SHP77 (cell line): ENCODE results near the gene LCN6.
"Not testable (repeated sequence)": the region's sequence is repeated elsewhere in the genome, so short reads cannot be mapped to it uniquely, and the experiment has no call there.

Experiments
- DNase-seq, 2 experiments: peaks; one replicate each; lab custom pipeline; 2025; lab: John Stamatoyannopoulos, UW

Gene LCN6

DNA sequence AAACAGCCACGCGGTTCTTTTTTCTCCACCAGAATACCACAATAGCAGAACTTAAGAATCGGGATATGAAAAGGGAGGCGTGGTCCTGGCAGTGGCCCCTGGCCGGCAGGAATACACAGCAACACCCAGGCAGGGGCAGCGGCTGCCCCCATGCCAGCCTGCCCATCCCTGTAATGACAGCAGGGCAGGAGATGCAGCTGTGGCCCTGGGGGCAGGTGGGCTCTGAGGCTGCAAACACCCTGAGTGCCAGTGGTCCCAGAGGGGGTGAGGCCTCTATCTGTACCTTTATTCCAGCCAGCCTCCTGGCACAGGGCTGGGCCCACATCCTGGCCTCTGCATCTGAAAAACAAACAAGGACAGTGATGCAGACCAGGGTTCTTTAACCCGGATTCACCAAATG lies 23.6 kb downstream of the LCN6 start:
- no peak for DNase-seq

DNA sequence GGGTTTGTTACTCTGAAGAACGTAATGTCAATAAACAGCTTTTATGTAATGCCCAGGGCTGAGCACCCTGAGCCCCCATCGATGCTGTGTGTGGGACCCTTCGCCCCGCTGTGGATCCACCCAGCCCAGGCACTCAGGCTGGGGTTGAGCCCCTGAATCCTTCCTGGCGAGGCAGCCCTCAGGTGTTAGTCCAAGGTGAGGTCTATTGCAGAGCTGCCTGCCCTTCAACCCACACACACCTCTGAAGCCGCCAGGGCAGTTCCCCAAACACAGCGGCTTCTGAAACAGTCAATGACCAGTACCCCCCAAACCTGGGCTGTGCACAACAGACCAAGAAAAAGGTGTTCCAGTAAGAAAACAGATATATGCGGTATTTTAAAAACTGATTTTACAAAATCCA lies 24.3 kb downstream of the LCN6 start:
- no peak for DNase-seq

DNA sequence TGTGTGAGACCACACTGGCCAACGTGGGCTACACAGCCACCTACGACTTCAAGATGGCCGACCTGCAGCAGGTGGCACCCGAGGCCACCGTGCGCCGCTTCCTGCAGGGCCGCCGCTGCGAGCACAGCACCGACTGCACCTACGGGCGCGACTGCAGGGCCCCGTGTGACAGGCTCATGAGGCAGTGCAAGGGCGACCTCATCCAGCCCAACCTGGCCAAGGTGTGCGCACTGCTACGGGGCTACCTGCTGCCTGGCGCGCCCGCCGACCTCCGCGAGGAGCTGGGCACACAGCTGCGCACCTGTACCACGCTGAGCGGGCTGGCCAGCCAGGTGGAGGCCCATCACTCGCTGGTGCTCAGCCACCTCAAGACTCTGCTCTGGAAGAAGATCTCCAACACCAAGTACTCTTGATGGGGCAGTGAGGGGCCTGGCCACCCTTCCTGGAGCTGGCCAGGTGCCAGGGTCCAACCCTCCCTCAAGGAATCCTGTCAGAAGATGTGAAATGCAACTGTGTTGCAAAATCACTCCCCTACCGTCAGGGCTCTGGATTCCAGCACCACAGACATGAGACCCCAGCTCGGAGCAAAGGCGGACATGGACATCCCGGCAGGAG lies 24.9 kb downstream of the LCN6 start:
- DNase-seq, result no peak

DNA sequence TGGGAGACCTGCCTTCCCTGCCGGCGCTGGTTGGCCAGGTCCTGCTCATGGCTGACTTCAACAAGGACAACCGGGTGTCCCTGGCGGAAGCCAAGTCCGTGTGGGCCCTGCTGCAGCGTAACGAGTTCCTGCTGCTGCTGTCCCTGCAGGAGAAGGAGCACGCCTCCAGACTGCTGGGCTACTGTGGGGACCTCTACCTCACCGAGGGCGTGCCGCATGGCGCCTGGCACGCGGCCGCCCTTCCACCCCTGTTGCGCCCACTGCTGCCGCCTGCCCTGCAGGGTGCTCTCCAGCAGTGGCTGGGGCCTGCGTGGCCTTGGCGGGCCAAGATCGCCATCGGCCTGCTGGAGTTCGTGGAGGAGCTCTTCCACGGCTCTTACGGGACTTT lies 25.4 kb downstream of the LCN6 start:
- DNase-seq, result no peak

DNA sequence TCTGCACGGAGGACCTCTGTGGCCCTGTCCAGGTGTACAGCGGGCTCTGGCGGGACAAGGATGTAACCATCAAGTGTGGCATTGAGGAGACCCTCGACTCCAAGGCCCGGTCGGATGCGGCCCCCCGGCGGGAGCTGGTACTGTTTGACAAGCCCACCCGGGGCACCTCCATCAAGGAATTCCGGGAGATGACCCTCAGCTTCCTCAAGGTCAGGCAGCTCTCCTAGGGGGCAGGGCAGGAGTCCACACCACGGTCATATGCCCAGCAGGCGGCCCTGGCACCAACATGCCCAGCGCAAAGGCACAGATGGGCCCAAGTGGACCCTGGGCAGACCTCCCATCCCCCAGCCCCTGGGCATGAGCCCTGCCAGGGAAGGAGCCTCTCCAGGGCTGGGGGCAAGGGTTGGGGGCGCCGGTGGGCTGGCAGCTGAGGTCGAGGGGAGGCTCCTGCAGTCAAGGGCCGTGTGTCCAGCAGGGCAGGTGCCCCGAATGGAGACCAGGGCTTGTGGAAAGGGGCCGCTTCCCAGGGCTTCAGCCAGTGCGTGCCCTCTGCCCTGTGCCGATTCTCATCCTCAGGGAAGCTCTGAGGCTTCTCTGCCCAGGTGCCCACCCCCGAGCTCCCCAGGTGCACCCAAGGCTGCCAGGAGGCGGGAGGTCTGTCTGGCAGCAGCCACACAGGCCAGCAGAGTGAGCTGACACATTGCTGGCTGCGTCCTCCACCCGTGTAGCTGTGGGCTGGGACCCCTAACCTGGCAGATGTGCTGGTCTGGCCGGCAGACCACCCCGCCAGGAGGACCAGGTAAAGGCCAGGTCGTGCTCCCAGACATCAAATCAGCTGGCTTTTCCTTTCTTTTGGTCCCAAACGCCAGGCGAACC lies 26.0 kb downstream of the LCN6 start:
- no peak for DNase-seq

DNA sequence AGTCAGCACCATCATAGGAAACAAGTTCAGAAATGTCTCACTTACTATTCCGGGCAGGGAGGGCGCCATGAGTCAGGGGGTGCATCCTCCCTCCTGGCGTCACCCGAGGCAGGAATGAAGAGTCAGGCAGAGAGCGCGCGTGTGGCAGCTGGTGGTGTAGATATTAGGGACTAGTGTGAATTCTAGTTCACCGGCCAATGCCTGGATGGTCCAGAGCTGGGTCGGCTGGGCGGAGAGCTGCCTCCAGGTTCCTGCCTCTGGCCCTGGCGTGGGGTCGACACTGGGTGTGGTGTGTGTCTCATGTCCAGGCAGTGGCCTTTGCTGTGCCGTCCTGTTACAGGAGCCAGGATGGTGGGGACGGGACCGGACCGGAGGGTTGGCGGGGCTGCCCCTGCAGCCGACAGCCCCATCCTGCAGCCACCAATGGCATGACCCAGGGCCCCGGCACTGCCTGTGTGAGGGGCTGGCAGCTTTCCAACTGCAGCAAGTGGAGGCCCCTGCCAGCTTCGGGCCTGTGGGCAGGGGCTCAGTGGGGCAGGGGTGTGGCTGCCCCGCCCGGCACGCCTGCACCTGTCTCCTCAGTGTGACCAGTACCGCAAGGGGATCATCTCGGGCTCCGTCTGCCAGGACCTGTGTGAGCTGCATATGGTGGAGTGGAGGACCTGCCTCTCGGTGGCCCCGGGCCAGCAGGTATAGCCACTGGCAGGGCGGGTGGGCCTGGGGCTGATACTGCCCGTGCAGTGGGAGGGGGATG lies 26.8 kb downstream of the LCN6 start:
- peak in 1 of 2 experiments; percentile 33 for DNase-seq

DNA sequence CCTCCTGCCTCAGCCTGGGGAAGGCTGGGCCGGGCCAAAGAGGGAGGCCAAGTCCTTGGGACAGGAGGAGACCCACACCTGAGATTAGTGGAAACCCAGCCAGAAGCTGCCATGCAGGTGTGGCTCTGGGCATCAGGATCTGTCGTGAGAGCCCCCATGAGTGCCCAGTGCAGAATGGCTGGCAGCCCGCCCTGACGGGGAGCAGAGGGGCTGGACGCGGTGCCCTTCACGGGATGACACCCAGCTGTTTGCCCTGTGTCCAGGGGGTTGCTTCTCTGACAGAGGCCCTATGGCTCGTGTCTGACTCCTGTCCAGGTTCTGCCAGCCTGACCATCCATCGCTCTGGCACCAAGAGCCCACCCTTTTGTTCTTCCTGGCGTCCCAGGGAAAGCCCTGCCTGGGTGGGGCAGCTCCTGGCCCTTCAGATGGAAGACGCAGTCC lies 27.4 kb downstream of the LCN6 start:
- no peak for DNase-seq

DNA sequence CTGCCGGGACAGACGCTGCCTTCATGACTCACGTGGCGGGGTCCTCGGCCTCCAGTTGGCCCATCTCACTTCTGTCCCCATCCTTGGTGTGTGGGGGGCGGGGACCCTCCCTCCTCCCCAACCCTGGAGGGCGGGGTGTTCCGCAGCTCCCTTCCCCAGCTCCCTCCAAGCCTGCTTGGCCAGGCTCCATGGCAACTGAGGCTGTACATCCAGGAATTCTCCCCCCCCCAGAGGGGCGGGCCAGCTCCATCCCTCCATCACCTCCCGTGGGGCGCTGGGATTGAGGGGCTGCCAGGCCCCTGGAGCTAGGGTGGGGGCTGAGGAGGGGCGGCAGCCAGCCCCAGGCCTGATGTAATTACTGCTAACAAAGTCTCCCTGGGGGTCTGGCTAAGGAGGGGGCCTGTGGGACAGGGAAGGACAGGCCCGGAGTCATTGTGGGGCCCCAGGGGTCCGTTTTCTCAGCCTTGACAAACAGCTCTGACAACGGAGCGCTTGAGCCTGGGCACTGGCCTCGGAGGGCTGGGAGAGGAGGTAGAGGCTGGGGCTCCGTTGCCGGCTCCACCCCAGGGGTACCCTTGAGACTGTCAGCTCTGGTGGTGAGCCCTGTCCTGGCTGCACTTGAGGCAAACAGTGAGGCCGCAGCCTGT lies 28.0 kb downstream of the LCN6 start:
- no peak for DNase-seq

DNA sequence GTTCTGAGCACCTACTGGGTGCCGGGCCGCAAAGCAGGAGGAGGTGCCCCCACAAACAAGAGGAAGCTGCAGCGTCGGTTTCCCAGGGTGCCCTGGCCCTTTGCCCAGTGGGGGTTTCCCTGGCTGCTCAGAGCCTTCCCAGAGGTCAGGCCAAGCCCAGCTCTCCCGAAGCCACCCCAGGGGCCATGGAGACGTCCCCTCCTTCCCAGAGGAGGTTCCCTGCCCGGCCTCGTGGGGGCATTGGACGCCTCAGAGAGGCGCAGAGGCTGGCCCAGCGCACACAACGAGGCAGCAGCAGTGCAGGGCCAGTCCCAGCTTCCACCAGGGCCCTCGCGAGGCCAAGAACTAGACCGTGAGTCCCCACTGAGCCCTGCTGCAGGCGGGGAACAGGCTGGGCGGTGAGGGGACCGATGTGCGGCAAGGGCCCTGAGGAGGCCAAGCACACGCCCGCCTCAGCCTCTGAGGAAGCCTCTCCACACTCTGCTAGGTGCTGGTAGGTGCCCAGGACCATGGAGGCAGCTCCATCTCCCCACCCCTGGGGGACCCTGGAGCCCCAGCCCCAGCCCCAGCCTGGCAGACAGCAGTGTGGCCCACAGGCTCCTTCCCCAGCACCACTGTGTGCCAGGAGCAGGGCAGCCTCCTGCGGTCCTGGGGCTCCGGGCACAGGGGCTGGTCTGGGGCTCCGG lies 29.0 kb downstream of the LCN6 start:
- DNase-seq, result no peak

DNA sequence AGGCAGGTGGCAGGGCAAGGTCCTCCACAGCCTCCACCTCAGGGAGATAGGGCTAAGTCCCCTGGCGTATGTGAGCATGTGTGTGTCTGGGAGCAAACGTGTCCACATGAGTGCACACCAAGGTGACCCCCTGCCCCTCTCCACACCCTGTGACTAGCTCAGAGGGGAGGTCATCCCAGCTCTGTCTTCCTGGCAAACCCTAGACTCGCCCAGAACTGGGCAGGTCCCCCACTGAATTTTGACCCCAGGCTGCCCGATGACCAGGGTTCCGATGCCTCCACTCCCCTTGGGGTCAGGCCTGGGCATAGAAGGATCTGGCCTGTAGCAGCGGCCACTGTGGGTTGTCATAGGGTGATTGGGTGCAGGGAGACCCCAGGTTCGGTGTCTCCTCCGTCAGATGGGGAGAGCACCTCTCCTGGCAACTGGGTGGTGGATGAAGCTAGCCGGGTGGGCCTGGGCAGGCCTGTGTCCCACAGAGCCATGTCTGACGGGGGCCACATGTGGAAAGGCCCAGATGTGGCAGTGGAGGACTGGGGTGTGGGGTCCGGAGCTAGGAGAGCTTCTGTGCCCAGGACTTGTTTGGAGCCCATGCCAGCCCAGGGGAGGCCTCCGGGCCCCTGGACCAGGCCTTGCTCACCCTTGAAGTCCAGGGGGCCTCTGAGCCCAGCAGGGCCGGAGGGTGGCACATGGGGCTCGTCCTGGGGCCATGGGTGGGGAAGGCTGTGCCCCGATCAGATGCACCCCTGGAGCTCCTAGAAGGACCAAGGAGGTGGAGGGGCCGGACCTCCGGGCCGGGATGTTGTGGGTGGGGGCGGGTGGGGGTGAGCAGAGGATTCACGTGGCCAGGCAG lies 29.8 kb downstream of the LCN6 start:
- no peak for DNase-seq

DNA sequence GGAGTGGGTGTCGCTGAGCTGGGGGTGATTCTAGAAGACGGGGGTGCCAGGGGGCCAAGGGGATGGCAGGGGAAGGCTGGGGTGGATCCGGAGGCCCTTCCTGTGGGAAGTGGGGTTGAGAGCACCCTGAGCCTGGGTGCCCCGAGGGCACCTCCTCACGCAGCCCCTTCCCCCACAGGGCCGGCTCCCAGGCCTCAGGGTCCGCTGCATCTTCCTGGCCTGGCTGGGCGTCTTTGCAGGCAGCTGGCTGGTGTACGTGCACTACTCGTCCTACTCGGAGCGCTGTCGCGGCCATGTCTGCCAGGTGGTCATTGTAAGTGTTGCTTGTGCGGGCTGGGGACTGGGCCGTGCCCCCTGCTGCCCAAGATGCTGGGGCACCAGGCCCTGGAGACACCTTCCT lies 30.9 kb downstream of the LCN6 start:
- no peak for DNase-seq

DNA sequence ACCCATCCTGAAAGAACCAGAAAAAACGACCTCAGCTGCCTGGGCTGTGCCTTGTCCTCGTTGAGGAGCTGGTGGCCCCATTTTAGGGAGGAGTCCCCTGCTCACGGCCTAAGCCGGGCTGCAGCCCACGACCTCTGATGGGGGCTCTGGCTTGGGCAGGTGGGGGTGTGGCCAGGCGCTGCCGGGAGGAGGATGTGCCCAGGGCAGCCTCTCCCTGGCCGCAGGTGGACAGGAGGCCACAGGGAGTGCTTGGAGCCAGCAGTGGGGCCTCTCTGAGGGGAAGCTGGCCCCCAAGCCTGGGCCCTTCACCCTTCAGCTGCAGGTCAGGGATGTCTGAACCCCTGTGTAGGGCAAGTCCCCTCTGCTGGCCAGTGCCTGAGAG lies 33.4 kb downstream of the LCN6 start:
- DNase-seq, result no peak

DNA sequence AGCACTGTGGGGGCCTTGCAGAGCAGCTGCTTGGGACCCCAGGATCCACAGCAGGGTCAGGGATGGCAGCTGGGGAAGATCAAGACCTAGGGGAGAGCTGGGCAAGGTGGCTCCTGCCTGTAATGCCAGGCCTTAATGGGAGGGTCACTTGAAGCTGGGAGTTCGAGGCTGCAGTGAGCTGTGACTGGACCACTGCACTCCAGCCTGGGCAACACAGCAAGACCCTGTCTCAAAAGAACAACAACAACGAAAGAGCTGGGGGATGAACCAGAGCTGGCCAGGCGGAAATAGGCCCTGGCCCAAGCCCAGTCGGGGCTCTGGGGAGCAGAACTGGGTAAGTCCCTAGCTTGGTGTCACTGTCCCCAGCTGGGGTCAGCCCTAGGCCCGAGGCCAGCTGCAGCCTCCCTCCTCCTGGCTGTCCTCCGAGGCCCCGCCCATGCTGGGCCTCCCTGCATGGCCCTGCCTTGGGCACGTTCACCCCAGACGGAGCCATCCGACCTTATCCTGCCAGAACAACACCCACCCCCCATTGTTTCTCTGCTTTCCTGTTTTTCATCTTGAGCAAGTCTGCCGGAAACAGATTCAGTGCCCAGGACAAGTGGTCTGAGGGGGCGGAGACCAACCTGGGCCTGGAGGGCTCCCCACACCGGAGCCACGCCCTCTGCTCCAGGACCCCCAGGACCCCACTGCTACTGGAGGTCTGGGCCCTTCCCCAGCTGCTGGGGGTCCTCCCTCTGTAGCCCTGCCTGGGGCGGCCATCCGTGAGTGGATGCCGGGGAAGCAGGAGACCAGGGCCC lies 34.0 kb downstream of the LCN6 start:
- DNase-seq, result no peak

DNA sequence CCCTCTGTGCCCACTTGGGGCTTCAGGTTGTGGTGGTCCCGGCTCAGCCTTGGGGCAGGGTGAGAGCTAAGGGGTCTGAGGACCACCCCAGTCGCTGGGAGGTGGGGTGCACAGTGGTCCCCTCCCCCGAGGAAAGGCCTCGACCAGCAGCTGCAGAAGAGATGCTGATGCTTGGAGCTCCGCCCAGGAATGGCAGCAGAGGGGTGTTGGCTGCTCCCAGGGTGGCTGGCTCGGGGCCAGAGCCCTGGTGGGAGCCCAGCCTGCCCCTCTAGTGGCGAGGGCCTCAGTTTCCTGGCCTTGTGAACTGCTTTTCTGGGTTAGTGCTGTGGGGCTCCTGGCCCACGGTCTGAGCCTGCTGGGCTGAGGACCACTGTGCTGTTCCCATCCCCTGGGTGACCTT lies 34.8 kb downstream of the LCN6 start:
- peak in 1 of 2 experiments; percentile 36 for DNase-seq

DNA sequence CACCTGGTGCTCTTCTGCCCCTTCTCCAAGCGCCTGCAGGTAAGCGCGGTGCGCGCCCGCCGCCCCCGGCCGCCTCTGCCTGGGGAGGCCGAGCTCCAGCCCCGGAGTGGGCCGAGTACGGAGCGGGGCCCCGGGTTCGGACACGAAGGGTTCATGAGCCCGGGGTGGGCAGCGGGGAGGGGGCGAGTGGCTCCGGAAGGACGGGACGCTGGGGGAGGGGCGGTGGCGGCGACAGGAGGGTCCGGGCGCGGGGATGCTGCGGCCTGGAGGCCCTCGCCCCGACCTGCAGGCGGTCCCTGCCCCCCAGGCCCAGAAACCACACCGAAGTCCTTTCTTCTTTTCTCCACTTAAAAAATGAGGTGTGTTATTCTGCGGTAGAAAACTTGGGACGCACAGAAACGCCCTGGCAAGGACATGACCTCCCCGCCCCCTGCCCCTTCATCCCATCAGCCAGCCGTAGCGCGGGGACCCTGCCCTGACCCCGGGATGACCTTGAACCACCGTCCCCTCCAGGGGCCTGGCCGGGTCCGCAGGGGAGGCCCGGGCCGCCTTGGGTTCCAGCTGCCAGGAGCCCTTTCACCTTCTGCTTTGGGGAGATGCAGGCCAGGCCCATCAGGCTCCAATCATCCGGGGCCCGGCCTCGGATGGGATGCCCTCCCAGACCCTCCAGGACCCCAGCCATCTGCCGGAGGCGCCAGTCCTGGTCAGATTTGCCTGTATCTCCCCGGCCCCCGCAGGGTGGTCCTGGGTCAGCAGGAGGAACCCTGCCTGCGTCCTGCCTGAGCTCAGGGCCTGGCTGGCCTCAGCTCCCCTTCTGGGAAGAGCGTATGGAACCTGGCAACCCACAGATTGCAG lies 35.4 kb downstream of the LCN6 start:
- no peak for DNase-seq

DNA sequence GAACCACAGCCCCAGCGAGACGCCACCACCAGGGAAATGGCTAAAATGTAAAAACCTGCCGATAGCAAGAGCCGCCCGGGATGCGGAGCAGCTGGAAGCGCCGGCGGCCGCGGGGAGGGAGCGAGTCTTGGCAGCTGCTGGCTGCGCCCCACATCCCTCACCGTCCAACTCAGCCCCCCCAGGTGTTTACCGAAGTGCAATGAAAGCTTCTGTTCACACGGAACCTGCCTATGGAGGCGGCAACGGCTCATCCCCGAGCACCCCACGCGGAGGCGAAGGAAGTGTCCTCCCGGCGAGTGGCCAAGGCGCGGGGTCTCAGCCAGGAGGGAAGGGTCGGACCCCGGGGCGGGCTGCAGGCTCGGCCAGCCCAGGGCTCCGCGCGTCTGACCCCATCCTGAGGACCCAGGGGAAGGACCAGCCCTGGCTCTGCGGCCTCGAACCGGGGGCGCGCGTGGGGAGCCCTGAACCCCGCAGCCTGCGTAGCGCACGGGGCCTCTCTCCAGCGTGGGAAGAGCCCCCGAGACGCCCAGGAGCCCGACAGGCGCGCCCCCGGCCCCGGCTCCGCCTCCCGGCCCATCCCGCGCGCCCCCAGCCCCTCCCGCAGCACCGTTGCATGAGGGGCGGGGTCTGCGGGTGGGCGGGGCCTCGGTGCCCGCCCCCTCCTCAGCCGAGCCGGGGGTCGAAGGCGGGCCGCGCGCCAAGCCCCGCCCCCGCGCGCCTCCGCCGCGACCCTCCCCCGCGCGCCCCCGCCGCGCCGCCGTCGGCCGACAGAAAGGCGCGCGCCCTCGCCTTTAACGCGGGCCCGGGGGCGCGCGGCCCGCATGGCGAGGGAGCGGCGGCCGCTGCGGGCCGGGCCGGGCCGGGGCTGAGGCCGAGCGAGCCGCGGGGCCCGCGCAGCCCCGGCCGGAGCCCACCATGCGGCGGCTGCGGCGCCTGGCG lies 36.3 kb downstream of the LCN6 start, which contains the start of gene DIPK1B:
Gene DIPK1B, plus strand, starts transcription at position 822 of the 939 bp plus-strand sequence. Its CDS starts 94 bp downstream, at position 916.
- DNase-seq, result peak in 1 of 2 experiments; percentile 34

DNA sequence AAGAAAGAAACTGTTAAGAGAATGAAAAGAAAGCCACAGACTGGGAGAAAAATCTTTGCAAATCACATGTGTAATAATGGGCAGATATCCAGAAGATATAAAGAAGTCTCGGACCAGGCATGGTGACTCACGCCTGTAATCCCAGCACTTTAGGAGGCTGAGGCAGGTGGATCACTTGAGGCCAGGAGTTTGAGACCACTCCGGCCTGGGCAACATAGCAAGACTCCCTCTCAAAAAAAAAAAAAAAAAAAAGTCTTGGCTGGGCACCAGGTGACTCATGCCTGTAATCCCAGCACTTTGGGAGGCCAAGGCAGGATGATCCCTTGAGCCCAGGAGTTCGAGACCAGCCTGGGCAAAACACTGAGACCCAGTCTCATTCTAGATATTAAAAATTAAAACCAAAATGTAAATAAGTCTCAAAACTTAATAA lies 37.1 kb downstream of the LCN6 start:
- DNase-seq, result not testable (repeated sequence)

DNA sequence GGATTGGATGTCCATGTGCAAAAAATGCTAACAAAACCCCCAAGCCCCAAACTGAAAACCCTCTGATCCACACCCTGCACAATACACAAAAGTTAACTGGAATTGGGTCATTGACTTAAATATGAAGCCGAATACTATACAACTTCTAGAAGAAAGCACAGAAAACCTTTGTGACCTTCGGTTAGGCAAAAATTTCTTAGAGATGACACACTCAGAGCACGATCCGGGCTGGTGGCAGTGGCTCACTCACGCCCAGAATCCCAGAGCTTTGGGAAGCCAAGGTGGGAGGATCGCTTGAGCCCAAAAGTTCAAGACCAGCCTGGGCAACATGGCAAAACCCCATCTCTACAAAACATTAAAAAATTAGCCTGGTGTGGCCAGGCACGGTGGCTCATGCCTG lies 37.8 kb downstream of the LCN6 start:
- DNase-seq, result no peak
